HepG2 (cell line): Measurements from ENCODE around the gene MEAF6. TPM values are rescaled to one million over a fixed set of nuclear protein-coding genes. Genes with fewer than 3 reads are reported as not detected.
"Not testable (repeated sequence)": the region's sequence is repeated elsewhere in the genome, so short reads cannot be mapped to it uniquely, and the experiment has no call there.

Experiments
- ATAC-seq: fragments of 200-7000 bp; cut with Tn5 transposase; 3 replicates; pipeline ENCODE4 v1.9.1; 2020; ENCODE audit warnings: mild to moderate bottlenecking, moderate library complexity
- BruUV-seq: library from RNA; stranded (reverse); fragments of 400-500 nt; replicated peaks from 2 replicates; lab custom pipeline; 2021; lab: Mats Ljungman, UMichigan
- CTCF ChIA-PET: fragments of 300-600 bp; formaldehyde crosslinking; extraction: SDS; loops from one replicate; lab custom pipeline; 2021; ENCODE audit warnings: low total read pairs, inconsistent platforms, low intra/inter-chr PET ratio; lab: Yijun Ruan, JAX
- POLR2A ChIA-PET: fragments of 350-600 bp; sonication (Branson Sonifier 250); formaldehyde crosslinking; loops from one replicate; lab custom pipeline; 2020; ENCODE audit warnings: antibody characterized with exemption, inconsistent platforms; lab: Yijun Ruan, JAX
- DNase-seq: peaks from one replicate; pipeline ENCODE4 v3.0.0-alpha.2; 2015; ENCODE audit warnings: low spot score
- FAIRE-seq: peaks from 3 replicates; lab custom pipeline; 2011; peaks lifted over from hg19 to GRCh38; lab: Jason Lieb, UNC
- H2AFZ ChIP-seq: one replicate; pipeline ENCODE4 v1.6.1; 2011; ENCODE audit warnings: low read length, inconsistent platforms
- H3K27ac ChIP-seq: fragments of 300-600 bp; 3 replicates; pipeline ENCODE4 v1.8.0; 2011; ENCODE audit warnings: mixed run types, mild to moderate bottlenecking, mixed read lengths, low read length, inconsistent platforms; ENCODE audit not compliant: insufficient read depth; ENCODE audit errors: extremely low read length
- H3K27me3 ChIP-seq, 2 experiments: fragments of 200-600 bp in 1 of 2; 2 replicates in 1 of 2; 3 replicates in 1 of 2; pipeline versions ENCODE4 v1.6.0 to v1.8.0; 2011; ENCODE audit warnings: low read length in 2 of 2, mild to moderate bottlenecking in 2 of 2, moderate library complexity in 2 of 2, inconsistent platforms in 1 of 2; ENCODE audit not compliant: insufficient read depth in 2 of 2, control insufficient read depth in 1 of 2
- H3K36me3 ChIP-seq, 2 experiments: fragments of 200-600 bp in 1 of 2; replicated peaks in 1 of 2; 2 replicates in 1 of 2; 3 replicates in 1 of 2; pipeline versions ENCODE4 v1.5.1 to v1.8.0; 2011; ENCODE audit warnings: low read length in 2 of 2, inconsistent platforms in 1 of 2; ENCODE audit not compliant: insufficient read depth in 2 of 2, control insufficient read depth in 1 of 2
- H3K4me1 ChIP-seq: 2 replicates; pipeline ENCODE4 v1.5.1; 2012; ENCODE audit warnings: low read length, inconsistent platforms; ENCODE audit not compliant: insufficient read depth
- H3K4me2 ChIP-seq: 2 replicates; pipeline ENCODE4 v1.6.0; 2011; ENCODE audit warnings: low read depth, low read length, inconsistent platforms
- H3K4me3 ChIP-seq, 3 experiments: fragments of 200-600 bp in 1 of 3; sonication (generic), shearing (Covaris generic) in 1 of 3; replicated peaks in 1 of 3; 2 replicates each; pipeline ENCODE4 v1.5.1; 2011 to 2016; ENCODE audit warnings: low read length in 3 of 3, inconsistent platforms in 2 of 3, low read depth in 2 of 3, mild to moderate bottlenecking in 2 of 3, control low read depth in 1 of 3, mixed read lengths in 1 of 3; ENCODE audit not compliant: insufficient read depth in 1 of 3
- H3K79me2 ChIP-seq: one replicate; pipeline ENCODE4 v1.6.1; 2011; ENCODE audit warnings: low read length, inconsistent platforms; ENCODE audit not compliant: insufficient read depth
- H3K9ac ChIP-seq: 2 replicates; pipeline ENCODE4 v1.6.0; 2011; ENCODE audit warnings: mild to moderate bottlenecking, low read depth, low read length, inconsistent platforms; ENCODE audit not compliant: insufficient read depth
- H3K9me3 ChIP-seq: 2 replicates; pipeline ENCODE4 v1.5.1; 2012; ENCODE audit warnings: mild to moderate bottlenecking, low read length
- H4K20me1 ChIP-seq: 2 replicates; pipeline ENCODE4 v1.6.0; 2011; ENCODE audit warnings: inconsistent platforms, mild to moderate bottlenecking, low read length, moderate library complexity; ENCODE audit not compliant: insufficient read depth
- ZNF329 ChIP-seq: sonication (generic); formaldehyde crosslinking; IDR thresholded peaks from 2 replicates; pipeline ENCODE4 v1.9.0; 2021; ENCODE audit warnings: low read depth, mild to moderate bottlenecking, missing genetic modification reagents
- ZNF629 ChIP-seq: sonication (generic); formaldehyde crosslinking; conservative IDR thresholded peaks from 2 replicates; pipeline ENCODE4 v1.5.0; 2020; ENCODE audit warnings: missing genetic modification reagents
- WGBS: methylation state at CpG from one replicate; pipeline ENCODE4 v1.1.6; 2017; ENCODE audit warnings: low lambda C conversion rate; 5-methylcytosine and 5-hydroxymethylcytosine counted together
- in situ Hi-C: cut with HindIII; loops from 2 replicates; pipeline ENCODE4 v1.10.0; 2017; ENCODE audit warnings: low pct_unique_long_range_greater_than_20kb; ENCODE audit not compliant: extremely low pct_ligation_motif_present
- intact Hi-C: fragments of 100-400 bp; cut with micrococcal nuclease; formaldehyde crosslinking; loops from one replicate; pipeline ENCODE4 v1.10.0; 2022; ENCODE audit not compliant: unreplicated experiment
- polyA plus RNA-seq, 8 experiments: library from polyadenylated mRNA; depleted of rRNA in 3 of 8; stranded (reverse) in 7 of 8; unstranded in 1 of 8; fragments of >200 nt; fragmentation: Illumina TruSeq in 4 of 8; extraction: Trizol in 4 of 8; gene quantifications; 2 replicates each; pipeline versions ENCODE4 v1.2.1 to v1.2.3, GENCODE V29; 2011 to 2016; ENCODE audit warnings: low read depth in 4 of 8, missing spikeins in 1 of 8, mixed read lengths in 1 of 8; ENCODE audit not compliant: insufficient read depth in 1 of 8
- total RNA-seq, 5 experiments: library from RNA; depleted of rRNA; stranded (reverse); fragments of >200 nt; fragmentation: Illumina TruSeq; extraction: Trizol; gene quantifications; 2 replicates each; pipeline ENCODE4 v1.2.3, GENCODE V29; 2016; ENCODE audit warnings: low read depth in 1 of 5

Gene MEAF6
- total and polyA plus RNA-seq, 2 of the 13 experiments (the other 11 are each of a cell fraction or from before 2014, with no cell fraction given): 29.5 to 45.6 TPM

DNA sequence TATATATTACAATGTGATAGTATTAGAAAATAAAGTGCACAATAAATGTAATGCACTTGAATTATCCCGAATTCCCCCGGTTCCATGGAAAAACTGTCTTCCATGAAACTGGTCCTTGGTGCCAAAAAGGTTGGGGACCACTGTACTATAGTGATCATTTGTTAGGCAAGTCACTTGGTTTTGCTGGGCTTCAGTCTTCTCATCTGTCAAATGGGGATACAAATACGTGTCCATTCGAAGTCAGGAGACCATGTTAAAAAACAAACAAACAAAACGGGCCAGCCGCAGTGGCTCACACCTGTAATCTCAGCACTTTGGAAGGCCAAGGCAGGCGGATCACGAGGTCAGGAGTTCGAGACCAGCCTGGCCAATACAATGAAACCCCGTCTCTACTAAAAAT is 24.6 kb upstream of the MEAF6 start:
- ATAC-seq, H3K27me3 ChIP-seq, H3K4me3 ChIP-seq, FAIRE-seq, H3K9me3 ChIP-seq, H3K9ac ChIP-seq, H3K27ac ChIP-seq, H2AFZ ChIP-seq, CTCF ChIA-PET, in situ Hi-C loops, H3K79me2 ChIP-seq, intact Hi-C loops, BruUV-seq, DNase-seq, H3K4me2 ChIP-seq, H4K20me1 ChIP-seq: not testable (repeated sequence)
- peak; percentile 66 for TF ChIP-seq ZNF629 (CRISPR knock-in tag)
- peaks cover 11 to 44% of the 10 kb centered on the region in 2 experiments; a peak in 4 of 5 replicates for H3K36me3 ChIP-seq
- peaks cover 37% of the 10 kb centered on the region for H3K4me1 ChIP-seq
- WGBS: 97% methylated on average over 10 of the region's 10 CpGs
- POLR2A ChIA-PET: interaction anchor here (0.6 to 1.0 kb wide), 2 partner anchors 24 to 101 kb away, joined by 3 read pairs; no protein-coding TSS in a partner anchor

DNA sequence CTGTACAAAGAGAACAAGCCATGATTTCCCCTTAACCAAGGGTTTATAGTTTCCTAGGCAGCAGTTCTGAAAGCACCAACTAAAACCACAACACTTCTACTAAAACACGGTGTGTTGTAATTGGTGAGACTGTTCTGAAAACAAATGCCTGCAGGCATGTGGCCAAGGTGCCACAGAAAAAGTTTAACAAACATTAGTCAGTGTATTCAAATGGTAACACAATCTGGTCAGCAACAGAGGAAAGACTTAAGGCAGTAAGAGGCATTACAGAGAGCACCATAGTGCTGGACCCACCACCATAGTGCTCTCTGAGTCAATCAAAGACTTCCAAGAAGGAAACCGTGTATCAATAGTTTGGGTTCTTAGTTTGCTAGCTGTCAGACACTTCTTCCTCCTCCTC is 22.8 kb upstream of the MEAF6 start:
- Histone ChIP-seq H3K79me2 (no peaks in the 10 kb centered on the region), H3K27ac (peak overlapping the region; percentile 43), H3K9ac (no peak overlapping the region), H4K20me1 (no peaks in the 10 kb centered on the region), H3K36me3 (peaks cover 11 to 42% of the 10 kb centered on the region in 2 experiments; a peak in 4 of 5 replicates), H3K4me2 (no peak overlapping the region), H3K4me1 (peaks cover 55% of the 10 kb centered on the region), H3K27me3 (no peaks in the 10 kb centered on the region), H3K4me3 (no peak overlapping the region), H3K9me3 (no peaks in the 10 kb centered on the region), H2AFZ (no peak overlapping the region)
- DNase-seq (no peak), FAIRE-seq (no peak), ATAC-seq (no peak; the same call in 2 of the 3 replicates)
- intact Hi-C loops (no loop called here), in situ Hi-C loops (no loop called here)
- BruUV-seq: no TSS peak
- WGBS: 78% methylated on average over 2 of the region's 2 CpGs
- CTCF ChIA-PET: no interaction called here
- POLR2A ChIA-PET: interaction anchor here (1.8 to 2.6 kb wide), 2 partner anchors 17 to 23 kb away, joined by 6 to 15 read pairs; partner anchors contain the start of genes MEAF6 and SNIP1
- TF ChIP-seq ZNF329: no peak
